GM23248 (cell line): Measurements from ENCODE around the gene TES.

ENCODE experiments used
- EZH2 ChIP-seq: fragments of 200-600 bp; sonication (generic); IDR thresholded peaks from 2 replicates; pipeline ENCODE4 v1.6.1; 2018; ENCODE audit warnings: antibody characterized with exemption, mild to moderate bottlenecking; ENCODE audit not compliant: insufficient read depth, poor library complexity, severe bottlenecking
- EZH2phosphoT487 ChIP-seq: fragments of 200-600 bp; sonication (generic); IDR thresholded peaks from 2 replicates; pipeline ENCODE4 v1.6.1; 2018; ENCODE audit warnings: antibody characterized with exemption, moderate library complexity, mild to moderate bottlenecking, low read depth; ENCODE audit not compliant: insufficient read depth

DNA sequence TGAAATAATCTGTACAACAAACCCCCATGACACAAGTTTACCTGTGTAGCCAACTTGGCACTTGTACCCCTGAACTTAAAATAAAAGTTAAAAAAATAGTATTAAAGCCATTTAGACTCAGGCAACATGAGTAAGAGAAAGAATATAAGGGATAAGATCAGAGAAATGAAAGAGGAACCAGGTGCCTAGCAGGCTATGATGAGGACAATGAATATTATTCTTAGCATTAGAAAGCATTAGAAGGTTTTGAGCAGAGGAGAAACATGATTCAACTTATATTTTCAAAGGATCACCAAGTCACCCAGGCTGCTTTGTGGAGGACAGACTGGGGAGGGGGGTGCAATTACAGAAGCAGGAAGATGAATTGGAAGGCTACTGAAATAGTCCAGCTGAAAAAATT is 48.1 kb upstream of the TES start:
- TF ChIP-seq EZH2: no peak
- no peak for TF ChIP-seq EZH2phosphoT487
